ENCODE data around the gene SYT15.
"Not testable (repeated sequence)": the region's sequence is repeated elsewhere in the genome, so short reads cannot be mapped to it uniquely, and the experiment has no call there.

The SYT15 gene

GRCh38 chr10:46560381-46560780, 18.5 kb upstream of the SYT15 start:
- no peak overlapping the region for H3K4me3 ChIP-seq (ENCODE audit: control insufficient read depth, low read depth, low read length)
- TF ChIP-seq CTCF (conservative IDR thresholded peaks at IDR 0.05; ENCODE audit: control insufficient read depth, insufficient read depth, low read depth, low read length), result no peak
- DNase-seq (ENCODE audit: low read depth), result no peak

- DNase-seq (ENCODE audit: low read depth), result no peak
- no peak for TF ChIP-seq CTCF (conservative IDR thresholded peaks at IDR 0.05; ENCODE audit: control insufficient read depth, insufficient read depth, low read depth, low read length)
- no peak overlapping the region for H3K4me3 ChIP-seq (ENCODE audit: control insufficient read depth, low read depth, low read length)
Observed at GRCh38 chr10:46560952-46561351, 18.0 kb upstream of the SYT15 start.

GRCh38 chr10:46565591-46566332, 13.2 kb upstream of the SYT15 start:
- peak; percentile 67 for DNase-seq (ENCODE audit: low read depth)
- TF ChIP-seq CTCF (conservative IDR thresholded peaks at IDR 0.05; ENCODE audit: control insufficient read depth, insufficient read depth, low read depth, low read length), result peak; percentile 62

GRCh38 chr10:46567151-46567550, 11.8 kb upstream of the SYT15 start:
- DNase-seq (ENCODE audit: low read depth); H3K4me3 ChIP-seq (ENCODE audit: control insufficient read depth, low read depth, low read length): not testable (repeated sequence)

More at GRCh38 chr10:46565591-46566332, 13.2 kb upstream of the SYT15 start:
- not testable (repeated sequence) for H3K4me3 ChIP-seq (ENCODE audit: control insufficient read depth, low read depth, low read length)

GRCh38 chr10:46570655-46571054, 8.3 kb upstream of the SYT15 start:
- H3K4me3 ChIP-seq (ENCODE audit: control insufficient read depth, low read depth, low read length); DNase-seq (ENCODE audit: low read depth): not testable (repeated sequence)

GRCh38 chr10:46572765-46573164, 6.2 kb upstream of the SYT15 start:
- not testable (repeated sequence) for DNase-seq (ENCODE audit: low read depth); H3K4me3 ChIP-seq (ENCODE audit: control insufficient read depth, low read depth, low read length)

GRCh38 chr10:46573314-46573713, 5.6 kb upstream of the SYT15 start:
- H3K4me3 ChIP-seq (ENCODE audit: control insufficient read depth, low read depth, low read length); DNase-seq (ENCODE audit: low read depth): not testable (repeated sequence)

- H3K4me3 ChIP-seq (ENCODE audit: control insufficient read depth, low read depth, low read length); DNase-seq (ENCODE audit: low read depth): not testable (repeated sequence)
Observed at GRCh38 chr10:46573884-46574283, 5.0 kb upstream of the SYT15 start.

GRCh38 chr10:46577624-46578473, 1.1 kb upstream of the SYT15 start:
- H3K4me3 ChIP-seq (ENCODE audit: control insufficient read depth, low read depth, low read length); DNase-seq (ENCODE audit: low read depth): not testable (repeated sequence)

GRCh38 chr10:46579378-46579777, 450 bp downstream of the SYT15 start:
- not testable (repeated sequence) for H3K4me3 ChIP-seq (ENCODE audit: control insufficient read depth, low read depth, low read length); DNase-seq (ENCODE audit: low read depth)

GRCh38 chr10:46581997-46582396, 3.1 kb downstream of the SYT15 start:
- DNase-seq (ENCODE audit: low read depth); H3K4me3 ChIP-seq (ENCODE audit: control insufficient read depth, low read depth, low read length): not testable (repeated sequence)

- DNase-seq (ENCODE audit: low read depth), result not testable (repeated sequence)
Observed at GRCh38 chr10:46582568-46582967, 3.6 kb downstream of the SYT15 start.

GRCh38 chr10:46584196-46584595, 5.3 kb downstream of the SYT15 start:
- not testable (repeated sequence) for H3K4me3 ChIP-seq (ENCODE audit: control insufficient read depth, low read depth, low read length); DNase-seq (ENCODE audit: low read depth)

More at GRCh38 chr10:46582568-46582967, 3.6 kb downstream of the SYT15 start:
- H3K4me3 ChIP-seq (ENCODE audit: control insufficient read depth, low read depth, low read length), result not testable (repeated sequence)

GRCh38 chr10:46585246-46585645, 6.3 kb downstream of the SYT15 start:
- DNase-seq (ENCODE audit: low read depth); H3K4me3 ChIP-seq (ENCODE audit: control insufficient read depth, low read depth, low read length): not testable (repeated sequence)

GRCh38 chr10:46587546-46587945, 8.6 kb downstream of the SYT15 start:
- DNase-seq (ENCODE audit: low read depth); H3K4me3 ChIP-seq (ENCODE audit: control insufficient read depth, low read depth, low read length): not testable (repeated sequence)

Data from fibroblast of mammary gland (primary cell).